Measurements from ENCODE around the gene KANSL1L. TPM values are rescaled to one million over a fixed set of nuclear protein-coding genes. Genes with fewer than 3 reads are reported as not detected.

KANSL1L gene
- total RNA-seq, 1 experiment from 2014 or later, result 5.7 TPM

GRCh38 chr2:209998596-209998995 is 172.6 kb downstream of the KANSL1L start:
- Mint-ChIP-seq H3K9me3 (ENCODE audit: unreplicated experiment) (no peaks in the 10 kb centered on the region), H3K4me3 (ENCODE audit: unreplicated experiment) (no peak overlapping the region), H3K36me3 (ENCODE audit: insufficient read depth, unreplicated experiment) (peaks cover 4% of the 10 kb centered on the region), H3K4me1 (ENCODE audit: low read depth, unreplicated experiment) (peaks cover 5% of the 10 kb centered on the region), H3K27ac (ENCODE audit: unreplicated experiment) (no peak overlapping the region), H3K27me3 (ENCODE audit: insufficient read depth, unreplicated experiment) (peaks cover 5% of the 10 kb centered on the region)
- Histone ChIP-seq H3K4me3 (ENCODE audit: low read depth, low read length) (no peak overlapping the region), H3K9me3 (no peaks in the 10 kb centered on the region), H3K27me3 (replicated peaks; ENCODE audit: control insufficient read depth, insufficient read depth, low read length) (no peaks in the 10 kb centered on the region), H3K4me1 (peaks cover 4% of the 10 kb centered on the region), H3K36me3 (ENCODE audit: control insufficient read depth, insufficient read depth, low read length) (no peaks in the 10 kb centered on the region)
- ChIA-PET POLR2A (no interaction called here), CTCF (no interaction called here)
- no TSS peak for BruUV-seq (replicated peaks)
- DNase-seq, result no peak
- TF ChIP-seq, protein P1, sequence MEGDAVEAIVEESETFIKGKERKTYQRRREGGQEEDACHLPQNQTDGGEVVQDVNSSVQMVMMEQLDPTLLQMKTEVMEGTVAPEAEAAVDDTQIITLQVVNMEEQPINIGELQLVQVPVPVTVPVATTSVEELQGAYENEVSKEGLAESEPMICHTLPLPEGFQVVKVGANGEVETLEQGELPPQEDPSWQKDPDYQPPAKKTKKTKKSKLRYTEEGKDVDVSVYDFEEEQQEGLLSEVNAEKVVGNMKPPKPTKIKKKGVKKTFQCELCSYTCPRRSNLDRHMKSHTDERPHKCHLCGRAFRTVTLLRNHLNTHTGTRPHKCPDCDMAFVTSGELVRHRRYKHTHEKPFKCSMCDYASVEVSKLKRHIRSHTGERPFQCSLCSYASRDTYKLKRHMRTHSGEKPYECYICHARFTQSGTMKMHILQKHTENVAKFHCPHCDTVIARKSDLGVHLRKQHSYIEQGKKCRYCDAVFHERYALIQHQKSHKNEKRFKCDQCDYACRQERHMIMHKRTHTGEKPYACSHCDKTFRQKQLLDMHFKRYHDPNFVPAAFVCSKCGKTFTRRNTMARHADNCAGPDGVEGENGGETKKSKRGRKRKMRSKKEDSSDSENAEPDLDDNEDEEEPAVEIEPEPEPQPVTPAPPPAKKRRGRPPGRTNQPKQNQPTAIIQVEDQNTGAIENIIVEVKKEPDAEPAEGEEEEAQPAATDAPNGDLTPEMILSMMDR (IDR thresholded peaks at IDR 0.05; ENCODE audit: insufficient read depth in 1 of 2, low read depth in 1 of 2, low read length in 1 of 2, severe bottlenecking in 1 of 2, unreplicated experiment in 1 of 2), result no peak
- intact Hi-C loops (cut with micrococcal nuclease; ENCODE audit: unreplicated experiment), result no loop called here

DNA sequence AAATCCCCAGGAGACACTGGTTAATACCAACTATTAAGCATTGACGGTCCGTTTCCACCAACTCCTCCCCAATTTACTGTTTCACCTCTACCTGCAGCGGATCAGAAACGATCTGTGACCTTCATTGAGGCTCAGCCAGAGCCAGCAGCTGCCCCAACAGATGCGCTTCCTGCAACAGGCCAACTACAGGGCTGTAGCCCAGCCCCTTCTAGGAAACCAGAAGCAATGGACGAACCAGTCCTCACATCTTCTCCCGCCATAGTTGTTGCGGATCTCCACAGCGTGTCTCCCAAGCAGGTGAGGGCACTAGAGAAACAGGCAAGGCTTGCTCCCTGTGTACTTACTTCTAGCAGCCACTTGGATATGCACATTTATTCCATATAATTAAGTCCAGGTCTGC is 177.2 kb downstream of the KANSL1L start:
- no peak for DNase-seq
- H3K36me3 Mint-ChIP-seq (ENCODE audit: insufficient read depth, unreplicated experiment), result no peaks in the 10 kb centered on the region

DNA sequence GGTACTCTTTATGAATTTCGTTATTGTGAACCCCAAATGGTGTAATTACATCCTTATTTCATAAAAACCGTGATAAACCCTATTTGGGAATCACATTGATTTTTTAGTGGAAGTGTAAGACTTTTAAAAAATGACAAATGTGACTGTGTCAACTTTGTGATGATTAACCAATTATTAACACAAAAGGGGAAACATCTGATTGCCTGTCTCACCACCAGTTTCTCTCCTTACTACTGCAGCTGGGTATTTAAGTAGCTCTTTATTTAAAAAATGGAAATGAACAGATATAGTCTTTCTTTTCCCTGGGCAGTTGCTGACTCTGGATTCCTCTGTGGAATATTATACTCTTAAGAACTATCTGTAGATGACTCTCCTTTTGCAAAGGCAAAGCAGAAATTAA is 180.4 kb downstream of the KANSL1L start:
- H3K36me3 ChIP-seq (ENCODE audit: control insufficient read depth, insufficient read depth, low read length), result no peaks in the 10 kb centered on the region
- H3K27me3 ChIP-seq (replicated peaks; ENCODE audit: control insufficient read depth, insufficient read depth, low read length), result no peaks in the 10 kb centered on the region
- H3K4me1 ChIP-seq, result no peaks in the 10 kb centered on the region
- POLR2A ChIA-PET, result no interaction called here
- BruUV-seq (replicated peaks), result no TSS peak
- DNase-seq, result no peak
- Mint-ChIP-seq H3K27me3 (ENCODE audit: insufficient read depth, unreplicated experiment) (peaks cover 18% of the 10 kb centered on the region), H3K36me3 (ENCODE audit: insufficient read depth, unreplicated experiment) (no peaks in the 10 kb centered on the region), H3K9me3 (ENCODE audit: unreplicated experiment) (no peaks in the 10 kb centered on the region), H3K4me3 (ENCODE audit: unreplicated experiment) (no peak overlapping the region), H3K27ac (ENCODE audit: unreplicated experiment) (no peak overlapping the region), H3K4me1 (ENCODE audit: low read depth, unreplicated experiment) (no peaks in the 10 kb centered on the region)
- CTCF ChIA-PET, result no interaction called here
- intact Hi-C loops (cut with micrococcal nuclease; ENCODE audit: unreplicated experiment), result no loop called here
- no peak overlapping the region for H3K4me3 ChIP-seq (ENCODE audit: low read depth, low read length)
- TF ChIP-seq, protein P1 (IDR thresholded peaks at IDR 0.05; ENCODE audit: insufficient read depth in 1 of 2, low read depth in 1 of 2, low read length in 1 of 2, severe bottlenecking in 1 of 2, unreplicated experiment in 1 of 2), result no peak
- no peaks in the 10 kb centered on the region for H3K9me3 ChIP-seq

More for the DNA sequence above, 177.2 kb downstream of the KANSL1L start:
- BruUV-seq (replicated peaks), result no TSS peak
- CTCF ChIA-PET, result no interaction called here
- H3K9me3 Mint-ChIP-seq (ENCODE audit: unreplicated experiment), result no peaks in the 10 kb centered on the region
- no peaks in the 10 kb centered on the region for H3K9me3 ChIP-seq
- no peak overlapping the region for H3K27ac Mint-ChIP-seq (ENCODE audit: unreplicated experiment)
- H3K4me3 Mint-ChIP-seq (ENCODE audit: unreplicated experiment), result no peak overlapping the region
- peaks cover 18% of the 10 kb centered on the region for H3K27me3 Mint-ChIP-seq (ENCODE audit: insufficient read depth, unreplicated experiment)
- H3K4me1 Mint-ChIP-seq (ENCODE audit: low read depth, unreplicated experiment), result no peaks in the 10 kb centered on the region
- POLR2A ChIA-PET, result no interaction called here
- TF ChIP-seq, protein P1 (IDR thresholded peaks at IDR 0.05; ENCODE audit: insufficient read depth in 1 of 2, low read depth in 1 of 2, low read length in 1 of 2, severe bottlenecking in 1 of 2, unreplicated experiment in 1 of 2), result no peak
- H3K27me3 ChIP-seq (replicated peaks; ENCODE audit: control insufficient read depth, insufficient read depth, low read length), result no peaks in the 10 kb centered on the region
- H3K36me3 ChIP-seq (ENCODE audit: control insufficient read depth, insufficient read depth, low read length), result no peaks in the 10 kb centered on the region
- no peaks in the 10 kb centered on the region for H3K4me1 ChIP-seq
- no peak overlapping the region for H3K4me3 ChIP-seq (ENCODE audit: low read depth, low read length)
- intact Hi-C loops (cut with micrococcal nuclease; ENCODE audit: unreplicated experiment), result no loop called here
